Neural cell (in vitro differentiated cells): ENCODE data around the gene CYREN. TPM values are rescaled to one million over a fixed set of nuclear protein-coding genes. Genes with fewer than 3 reads are reported as not detected.

ENCODE experiments used
- H2AFZ ChIP-seq: fragments of 200-600, 300-800 bp; sonication (generic), shearing (Covaris generic); 2 replicates; pipeline ENCODE4 v1.6.0; 2014; ENCODE audit warnings: low read depth, mild to moderate bottlenecking, antibody characterized with exemption, low read length, moderate library complexity
- H3F3A ChIP-seq: fragments of 200-600 bp; shearing (Covaris generic); 2 replicates; pipeline ENCODE4 v1.6.1; 2016; ENCODE audit warnings: mild to moderate bottlenecking, moderate library complexity, mixed read lengths, antibody characterized with exemption, low read length; ENCODE audit not compliant: insufficient read depth, poor library complexity, severe bottlenecking
- H3K27ac ChIP-seq: fragments of 200-600, 300-800 bp; sonication (generic), shearing (Covaris generic); 2 replicates; pipeline ENCODE4 v1.5.1; 2014; ENCODE audit warnings: mild to moderate bottlenecking, low read length, moderate library complexity
- H3K27me3 ChIP-seq: fragments of 300-800, 200-600 bp; sonication (generic), shearing (Covaris generic); 2 replicates; pipeline ENCODE4 v1.6.0; 2014; ENCODE audit warnings: mild to moderate bottlenecking, low read depth, low read length, moderate library complexity; ENCODE audit not compliant: insufficient read depth
- H3K36me3 ChIP-seq: fragments of 300-800, 200-600 bp; sonication (generic), shearing (Covaris generic); 2 replicates; pipeline ENCODE4 v1.5.1; 2014; ENCODE audit warnings: mild to moderate bottlenecking, antibody characterized with exemption, low read length, moderate library complexity; ENCODE audit not compliant: insufficient read depth
- H3K4me2 ChIP-seq: fragments of 300-800, 200-600 bp; sonication (generic), shearing (Covaris generic); 2 replicates; pipeline ENCODE4 v1.6.0; 2014; ENCODE audit warnings: mild to moderate bottlenecking, low read length
- H3K4me3 ChIP-seq: fragments of 300-800, 200-600 bp; sonication (generic), shearing (Covaris generic); 2 replicates; pipeline ENCODE4 v1.5.1; 2014; ENCODE audit warnings: mild to moderate bottlenecking, low read length, moderate library complexity
- H3K79me2 ChIP-seq: fragments of 200-600 bp; shearing (Covaris generic); replicated peaks from 2 replicates; pipeline ENCODE4 v1.6.0; 2014; ENCODE audit warnings: mild to moderate bottlenecking, low read length, moderate library complexity; ENCODE audit not compliant: insufficient read depth
- H3K9ac ChIP-seq: fragments of 300-800, 200-600 bp; sonication (generic), shearing (Covaris generic); 2 replicates; pipeline ENCODE4 v1.6.1; 2016; ENCODE audit warnings: mild to moderate bottlenecking, low read length, mixed read lengths
- H3K9me2 ChIP-seq: fragments of 200-600 bp; shearing (Covaris generic); 2 replicates; pipeline ENCODE4 v1.6.1; 2016; ENCODE audit warnings: mild to moderate bottlenecking, low read length, mixed read lengths; ENCODE audit not compliant: insufficient read depth
- H3K9me3 ChIP-seq: fragments of 200-600, 300-800 bp; sonication (generic), shearing (Covaris generic); 2 replicates; pipeline ENCODE4 v1.6.1; 2016; ENCODE audit warnings: mild to moderate bottlenecking, mixed run types, low read length, moderate library complexity, mixed read lengths
- H4K20me1 ChIP-seq: fragments of 200-600 bp; shearing (Covaris generic); 2 replicates; pipeline ENCODE4 v1.6.1; 2016; ENCODE audit warnings: mild to moderate bottlenecking, mixed run types; ENCODE audit not compliant: insufficient read depth
- EP300 ChIP-seq: fragments of 450-650 bp; conservative IDR thresholded peaks from 2 replicates; pipeline ENCODE4 v1.6.1; 2014; ENCODE audit warnings: antibody characterized with exemption, mild to moderate bottlenecking, moderate library complexity; ENCODE audit not compliant: poor library complexity, severe bottlenecking
- EZH2 ChIP-seq: fragments of 200-600, 300-800 bp; shearing (Covaris generic), sonication (generic); IDR thresholded peaks from 2 replicates; pipeline ENCODE4 v1.6.1; 2014; ENCODE audit warnings: antibody characterized with exemption, low read length, borderline replicate concordance, mild to moderate bottlenecking; ENCODE audit not compliant: insufficient read depth, poor library complexity, severe bottlenecking
- MXI1 ChIP-seq: fragments of 450-650 bp; conservative IDR thresholded peaks from 2 replicates; pipeline ENCODE4 v1.6.1; 2014; ENCODE audit warnings: antibody characterized with exemption, mild to moderate bottlenecking; ENCODE audit not compliant: poor library complexity, severe bottlenecking
- POLR2AphosphoS5 ChIP-seq: IDR thresholded peaks from 2 replicates; pipeline ENCODE4 v1.6.1; 2012
- RAD21 ChIP-seq: fragments of 450-650 bp; conservative IDR thresholded peaks from 2 replicates; pipeline ENCODE4 v1.6.1; 2014; ENCODE audit warnings: antibody characterized with exemption, mild to moderate bottlenecking, moderate library complexity
- SMC3 ChIP-seq: fragments of 450-650 bp; conservative IDR thresholded peaks from 2 replicates; pipeline ENCODE4 v1.6.1; 2014; ENCODE audit warnings: antibody characterized with exemption, mild to moderate bottlenecking, moderate library complexity; ENCODE audit not compliant: poor library complexity
- TAF1 ChIP-seq: IDR thresholded peaks from 2 replicates; pipeline ENCODE4 v1.6.1; 2012; ENCODE audit warnings: low read depth
- polyA plus RNA-seq: library from polyadenylated mRNA; depleted of rRNA; stranded (reverse); fragments of >200 nt; gene quantifications from 2 replicates; pipeline ENCODE4 v1.2.3, GENCODE V29; 2014
- TF ChIP-seq, protein P1 (sequence below): IDR thresholded peaks from 2 replicates; pipeline ENCODE4 v1.6.1; 2012; ENCODE audit warnings: borderline replicate concordance
- TF ChIP-seq, protein P2 (sequence below): fragments of 450-650 bp; IDR thresholded peaks from 2 replicates; pipeline ENCODE4 v1.5.1; 2014; ENCODE audit warnings: antibody characterized with exemption, mild to moderate bottlenecking, moderate library complexity; ENCODE audit not compliant: poor library complexity, severe bottlenecking

The CYREN gene
- polyA plus RNA-seq, 1 donor from 2014 or later: 6.7 TPM

DNA sequence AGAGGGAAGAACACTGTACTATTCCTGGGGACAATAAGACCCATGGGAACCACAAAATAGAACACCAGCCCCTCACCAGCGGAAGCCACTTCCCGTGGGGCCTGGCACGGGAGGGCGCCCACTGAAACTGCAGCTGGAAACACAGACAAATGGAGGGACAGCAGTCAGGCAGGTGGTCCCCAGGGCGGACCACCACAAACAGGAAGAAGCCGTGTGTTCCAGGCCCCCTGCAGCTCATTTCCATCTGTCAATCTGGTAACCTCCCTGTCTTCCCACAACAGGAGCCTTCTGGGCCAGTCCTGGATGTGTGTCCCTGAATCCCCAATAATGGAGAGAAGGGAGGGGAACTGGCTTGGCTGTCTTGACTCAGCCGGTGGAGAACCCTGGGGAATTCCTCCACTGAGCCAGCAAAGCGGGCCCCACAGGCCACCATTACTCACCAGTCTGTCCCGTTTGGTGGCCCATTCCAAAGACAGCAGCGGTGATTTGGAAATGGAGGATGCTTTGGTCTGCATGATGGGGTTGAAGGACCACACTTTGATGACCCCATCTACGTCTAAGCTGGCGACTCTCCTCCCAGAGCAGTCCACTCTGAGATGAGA, 24.1 kb upstream of the CYREN start:
- no peak overlapping the region for H3K9ac ChIP-seq
- H3K9me3 ChIP-seq: no peaks in the 10 kb centered on the region
- no peaks in the 10 kb centered on the region for H3K36me3 ChIP-seq
- H3K4me3 ChIP-seq: no peak overlapping the region
- H3K27ac ChIP-seq: no peak overlapping the region
- no peaks in the 10 kb centered on the region for H3K27me3 ChIP-seq
- H2AFZ ChIP-seq: no peak overlapping the region
- H3K79me2 ChIP-seq: no peaks in the 10 kb centered on the region
- no peaks in the 10 kb centered on the region for H4K20me1 ChIP-seq
- no peak for TF ChIP-seq POLR2AphosphoS5
- no peak for TF ChIP-seq SMC3
- TF ChIP-seq, protein P1, sequence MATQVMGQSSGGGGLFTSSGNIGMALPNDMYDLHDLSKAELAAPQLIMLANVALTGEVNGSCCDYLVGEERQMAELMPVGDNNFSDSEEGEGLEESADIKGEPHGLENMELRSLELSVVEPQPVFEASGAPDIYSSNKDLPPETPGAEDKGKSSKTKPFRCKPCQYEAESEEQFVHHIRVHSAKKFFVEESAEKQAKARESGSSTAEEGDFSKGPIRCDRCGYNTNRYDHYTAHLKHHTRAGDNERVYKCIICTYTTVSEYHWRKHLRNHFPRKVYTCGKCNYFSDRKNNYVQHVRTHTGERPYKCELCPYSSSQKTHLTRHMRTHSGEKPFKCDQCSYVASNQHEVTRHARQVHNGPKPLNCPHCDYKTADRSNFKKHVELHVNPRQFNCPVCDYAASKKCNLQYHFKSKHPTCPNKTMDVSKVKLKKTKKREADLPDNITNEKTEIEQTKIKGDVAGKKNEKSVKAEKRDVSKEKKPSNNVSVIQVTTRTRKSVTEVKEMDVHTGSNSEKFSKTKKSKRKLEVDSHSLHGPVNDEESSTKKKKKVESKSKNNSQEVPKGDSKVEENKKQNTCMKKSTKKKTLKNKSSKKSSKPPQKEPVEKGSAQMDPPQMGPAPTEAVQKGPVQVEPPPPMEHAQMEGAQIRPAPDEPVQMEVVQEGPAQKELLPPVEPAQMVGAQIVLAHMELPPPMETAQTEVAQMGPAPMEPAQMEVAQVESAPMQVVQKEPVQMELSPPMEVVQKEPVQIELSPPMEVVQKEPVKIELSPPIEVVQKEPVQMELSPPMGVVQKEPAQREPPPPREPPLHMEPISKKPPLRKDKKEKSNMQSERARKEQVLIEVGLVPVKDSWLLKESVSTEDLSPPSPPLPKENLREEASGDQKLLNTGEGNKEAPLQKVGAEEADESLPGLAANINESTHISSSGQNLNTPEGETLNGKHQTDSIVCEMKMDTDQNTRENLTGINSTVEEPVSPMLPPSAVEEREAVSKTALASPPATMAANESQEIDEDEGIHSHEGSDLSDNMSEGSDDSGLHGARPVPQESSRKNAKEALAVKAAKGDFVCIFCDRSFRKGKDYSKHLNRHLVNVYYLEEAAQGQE: no peak
- TF ChIP-seq RAD21: no peak
- TF ChIP-seq, protein P2, sequence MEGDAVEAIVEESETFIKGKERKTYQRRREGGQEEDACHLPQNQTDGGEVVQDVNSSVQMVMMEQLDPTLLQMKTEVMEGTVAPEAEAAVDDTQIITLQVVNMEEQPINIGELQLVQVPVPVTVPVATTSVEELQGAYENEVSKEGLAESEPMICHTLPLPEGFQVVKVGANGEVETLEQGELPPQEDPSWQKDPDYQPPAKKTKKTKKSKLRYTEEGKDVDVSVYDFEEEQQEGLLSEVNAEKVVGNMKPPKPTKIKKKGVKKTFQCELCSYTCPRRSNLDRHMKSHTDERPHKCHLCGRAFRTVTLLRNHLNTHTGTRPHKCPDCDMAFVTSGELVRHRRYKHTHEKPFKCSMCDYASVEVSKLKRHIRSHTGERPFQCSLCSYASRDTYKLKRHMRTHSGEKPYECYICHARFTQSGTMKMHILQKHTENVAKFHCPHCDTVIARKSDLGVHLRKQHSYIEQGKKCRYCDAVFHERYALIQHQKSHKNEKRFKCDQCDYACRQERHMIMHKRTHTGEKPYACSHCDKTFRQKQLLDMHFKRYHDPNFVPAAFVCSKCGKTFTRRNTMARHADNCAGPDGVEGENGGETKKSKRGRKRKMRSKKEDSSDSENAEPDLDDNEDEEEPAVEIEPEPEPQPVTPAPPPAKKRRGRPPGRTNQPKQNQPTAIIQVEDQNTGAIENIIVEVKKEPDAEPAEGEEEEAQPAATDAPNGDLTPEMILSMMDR: no peak
- TF ChIP-seq EP300: no peak
- TF ChIP-seq EZH2: no peak
- no peak for TF ChIP-seq TAF1
- TF ChIP-seq MXI1: no peak
- H3K4me2 ChIP-seq: no peak overlapping the region
- no peaks in the 10 kb centered on the region for H3K9me2 ChIP-seq
- no peaks in the 10 kb centered on the region for H3F3A ChIP-seq

DNA sequence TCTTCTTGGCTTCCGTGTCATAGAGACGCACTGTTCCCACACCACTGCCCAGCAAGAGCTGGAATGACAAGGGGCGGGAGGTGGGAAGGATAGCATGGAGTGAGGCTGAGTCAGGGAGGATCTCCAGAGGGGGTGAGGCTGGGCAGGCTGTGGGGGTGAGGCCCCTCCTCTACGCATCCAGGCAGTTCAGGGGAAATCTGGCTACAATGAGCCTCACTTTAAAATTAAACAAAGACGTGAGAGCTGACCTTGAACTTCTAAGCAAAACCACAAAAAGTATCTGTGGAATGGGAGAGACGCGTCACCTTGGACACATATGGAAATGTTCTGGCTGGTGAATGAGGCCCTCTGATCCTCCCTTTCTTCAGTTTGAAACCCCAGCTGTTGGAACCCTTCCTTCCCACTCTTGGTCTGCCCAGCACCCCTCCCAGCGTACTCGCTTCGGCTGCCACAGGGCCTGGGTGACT, 23.1 kb upstream of the CYREN start:
- H3K27me3 ChIP-seq: no peaks in the 10 kb centered on the region
- no peaks in the 10 kb centered on the region for H3K9me2 ChIP-seq
- H3K79me2 ChIP-seq: no peaks in the 10 kb centered on the region
- no peak overlapping the region for H3K27ac ChIP-seq
- no peak overlapping the region for H3K4me2 ChIP-seq
- no peaks in the 10 kb centered on the region for H3K36me3 ChIP-seq
- H3K9me3 ChIP-seq: no peaks in the 10 kb centered on the region
- no peak overlapping the region for H3K4me3 ChIP-seq
- H3F3A ChIP-seq: no peaks in the 10 kb centered on the region
- no peak overlapping the region for H3K9ac ChIP-seq
- H4K20me1 ChIP-seq: no peaks in the 10 kb centered on the region
- no peak overlapping the region for H2AFZ ChIP-seq
- no peak for TF ChIP-seq EZH2
- no peak for TF ChIP-seq MXI1
- no peak for TF ChIP-seq RAD21
- TF ChIP-seq, protein P2: no peak
- TF ChIP-seq POLR2AphosphoS5: no peak
- TF ChIP-seq SMC3: no peak
- TF ChIP-seq TAF1: no peak
- TF ChIP-seq, protein P1: no peak
- TF ChIP-seq EP300: no peak
